Erythroblast (primary cell): ENCODE results near the gene DSC2.

Experiments
- GATA1 ChIP-seq: IDR thresholded peaks from 2 replicates; pipeline ENCODE4 v1.6.1; 2011; ENCODE audit warnings: low read depth, mild to moderate bottlenecking, control low read depth, low read length, moderate library complexity
- POLR2A ChIP-seq: IDR thresholded peaks from 2 replicates; pipeline ENCODE4 v1.6.1; 2011; ENCODE audit warnings: mild to moderate bottlenecking, low read length

- TF ChIP-seq POLR2A (no peak), GATA1 (no peak)
These were observed 60.7 kb downstream of the DSC2 start for GRCh38 chr18:31041271-31042083.
